ENCODE data around the gene CHMP6.

The CHMP6 gene

GRCh38 chr17:80992077-80992947 is 671 bp downstream of the CHMP6 start:
- no peak for DNase-seq (ENCODE audit: low read depth)

GRCh38 chr17:80992948-80993624 is 1.4 kb downstream of the CHMP6 start:
- no peak for DNase-seq (ENCODE audit: low read depth)

- no peak for DNase-seq (ENCODE audit: low read depth)
Observed at GRCh38 chr17:80995131-80995530, 3.5 kb downstream of the CHMP6 start.

- no peak for DNase-seq (ENCODE audit: low read depth)
Observed at GRCh38 chr17:80996422-80997305, 5.0 kb downstream of the CHMP6 start.

GRCh38 chr17:80997424-80998117 is 5.9 kb downstream of the CHMP6 start:
- DNase-seq (ENCODE audit: low read depth): no peak

GRCh38 chr17:80998118-80998747 is 6.6 kb downstream of the CHMP6 start:
- no peak for DNase-seq (ENCODE audit: low read depth)

- no peak for DNase-seq (ENCODE audit: low read depth)
Observed at GRCh38 chr17:80998748-80999535, 7.3 kb downstream of the CHMP6 start.

- DNase-seq (ENCODE audit: low read depth): no peak
Observed at GRCh38 chr17:80999536-81000333, 8.1 kb downstream of the CHMP6 start.

GRCh38 chr17:81000334-81000630 is 8.6 kb downstream of the CHMP6 start:
- no peak for DNase-seq (ENCODE audit: low read depth)

GRCh38 chr17:81000631-81001357 is 9.2 kb downstream of the CHMP6 start:
- no peak for DNase-seq (ENCODE audit: low read depth)

- no peak for DNase-seq (ENCODE audit: low read depth)
Observed at GRCh38 chr17:81002013-81002384, 10.4 kb downstream of the CHMP6 start.

GRCh38 chr17:81002409-81003361 is 11.0 kb downstream of the CHMP6 start:
- no peak for DNase-seq (ENCODE audit: low read depth)

GRCh38 chr17:81003711-81004475 is 12.3 kb downstream of the CHMP6 start:
- no peak for DNase-seq (ENCODE audit: low read depth)

GRCh38 chr17:81006891-81007290 is 15.2 kb downstream of the CHMP6 start:
- no peak for DNase-seq (ENCODE audit: low read depth)

GRCh38 chr17:81008140-81008539 is 16.5 kb downstream of the CHMP6 start:
- no peak for DNase-seq (ENCODE audit: low read depth)

GRCh38 chr17:81009136-81009535 is 17.5 kb downstream of the CHMP6 start:
- no peak for DNase-seq (ENCODE audit: low read depth)

GRCh38 chr17:81010935-81011334 is 19.3 kb downstream of the CHMP6 start:
- no peak for DNase-seq (ENCODE audit: low read depth)

Measured in stimulated activated CD8-positive, alpha-beta memory T cell treated with anti-CD3 and anti-CD28 coated beads, Interleukin-12 subunit alpha, Interleukin-12 subunit beta, amount 100 ng/mL, for 1 hour (primary cell).